ENCODE data around the gene MIF4GD.

GRCh38 chr17:75231071-75231470 lies 40.0 kb downstream of the MIF4GD start:
- TF ChIP-seq SRSF9 (IDR thresholded peaks at IDR 0.05; ENCODE audit: borderline replicate concordance, low read depth, low read length) (no peak), POLR2AphosphoS5 (IDR thresholded peaks at IDR 0.05; ENCODE audit: control insufficient read depth, insufficient read depth, low read depth, low read length) (no peak), CBX8 (IDR thresholded peaks at IDR 0.05; ENCODE audit: borderline replicate concordance, extremely low read depth, low read depth, low read length, poor library complexity, severe bottlenecking) (no peak), EHMT2 (IDR thresholded peaks at IDR 0.05) (no peak), CTCF (IDR thresholded peaks at IDR 0.05 in 2 of 3, conservative IDR thresholded peaks at IDR 0.05 in 1 of 3; ENCODE audit: insufficient read depth in 2 of 3, low read depth in 1 of 3, low read length in 3 of 3) (no peak), FOXP1 (CRISPR knock-in tag; IDR thresholded peaks at IDR 0.05) (no peak), REST (IDR thresholded peaks at IDR 0.05; ENCODE audit: borderline replicate concordance) (no peak), REST (CRISPR knock-in tag; IDR thresholded peaks at IDR 0.05; ENCODE audit: low read depth) (no peak), HNRNPH1 (optimal IDR thresholded peaks at IDR 0.05; ENCODE audit: low read depth, low read length) (no peak), NR2F6 (CRISPR knock-in tag; IDR thresholded peaks at IDR 0.05) (no peak), ZBTB7A (IDR thresholded peaks at IDR 0.05; ENCODE audit: borderline replicate concordance, control insufficient read depth, low read depth, low read length) (no peak)

Measured in K562 (cell line).